ENCODE data around the gene UTS2R.
"Not testable (repeated sequence)": the region's sequence is repeated elsewhere in the genome, so short reads cannot be mapped to it uniquely, and the experiment has no call there.

UTS2R gene

DNA sequence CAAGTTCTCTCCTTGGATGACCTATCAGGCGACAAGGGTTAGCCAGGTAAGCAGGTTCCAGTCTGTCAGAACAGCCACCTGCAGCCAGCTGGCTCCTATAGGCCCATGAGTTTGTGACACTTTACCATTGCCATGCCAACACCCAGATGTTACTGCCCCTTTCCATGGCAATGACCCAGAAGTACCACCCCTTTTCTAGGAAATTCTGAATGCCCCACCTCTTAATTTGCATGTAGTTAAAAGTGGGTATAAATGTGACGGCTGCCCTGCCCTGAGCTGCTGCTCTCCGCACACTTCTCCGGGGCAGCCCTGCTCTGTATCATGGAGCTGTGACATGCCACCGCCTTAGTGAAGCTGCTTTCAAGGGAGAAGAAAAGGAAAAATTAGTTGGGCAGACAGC, 28.0 kb upstream of the UTS2R start:
- no peak for TF ChIP-seq POLR2A (IDR thresholded peaks at IDR 0.05; ENCODE audit: low read depth, low read length)
- DNase-seq (ENCODE audit: insufficient read length, low spot score) (no peak), FAIRE-seq (no peak)

- no peak for TF ChIP-seq POLR2A (IDR thresholded peaks at IDR 0.05; ENCODE audit: low read depth, low read length)
- FAIRE-seq, result no peak
- DNase-seq (ENCODE audit: insufficient read length, low spot score), result no peak
These were observed 27.2 kb upstream of the UTS2R start for GRCh38 chr17:82344175-82344907.

- TF ChIP-seq POLR2A (IDR thresholded peaks at IDR 0.05; ENCODE audit: low read depth, low read length), result no peak
- DNase-seq (ENCODE audit: insufficient read length, low spot score) (no peak), FAIRE-seq (no peak)
These were observed 26.2 kb upstream of the UTS2R start for GRCh38 chr17:82345151-82345976.

DNA sequence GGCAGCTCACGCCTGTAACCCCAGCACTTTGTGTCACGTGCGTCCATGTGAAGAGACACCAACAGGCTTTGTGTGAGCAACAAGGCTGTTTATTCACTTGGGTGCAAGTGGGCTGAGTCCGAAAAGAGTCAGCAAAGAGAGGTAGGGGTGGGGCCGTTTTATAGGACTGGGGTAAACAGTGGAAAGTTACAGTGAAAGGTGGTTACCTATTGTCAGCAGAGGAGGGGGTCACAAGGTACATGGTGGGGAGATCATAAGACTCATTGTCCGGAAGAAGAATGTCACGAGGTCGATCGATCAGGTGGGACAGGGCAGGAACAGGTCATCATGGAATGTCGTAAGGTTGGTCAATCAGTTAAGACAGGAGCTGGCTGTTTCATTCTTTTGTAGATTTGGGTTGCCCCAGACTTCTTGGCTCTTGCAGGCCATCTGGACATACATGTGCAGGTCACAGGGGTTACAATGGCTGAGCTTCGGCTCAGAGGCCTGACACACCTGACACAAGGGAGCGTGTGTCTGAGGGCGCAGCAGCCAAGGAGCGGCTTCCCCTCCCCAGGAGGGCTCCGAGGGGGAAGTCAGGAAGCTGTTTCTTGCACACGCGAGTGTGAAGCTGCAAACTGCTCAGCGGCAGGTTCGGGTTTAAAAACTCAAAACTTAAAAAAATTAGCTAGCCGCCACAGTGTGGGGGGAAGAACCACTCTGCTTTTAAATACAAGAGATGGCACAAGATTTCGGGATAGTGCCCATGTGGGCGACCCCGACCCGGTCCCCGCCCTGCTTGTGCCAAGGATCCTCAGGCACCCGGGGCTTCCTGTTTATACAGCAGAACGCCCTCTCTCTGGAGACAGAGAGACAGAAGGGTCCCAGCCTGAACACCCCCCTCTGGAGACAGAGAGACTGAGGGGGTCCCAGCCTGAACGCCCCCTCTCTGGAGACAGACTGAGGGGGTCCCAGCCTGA, 24.9 kb upstream of the UTS2R start:
- FAIRE-seq, result no peak
- no peak for DNase-seq (ENCODE audit: insufficient read length, low spot score)
- no peak for TF ChIP-seq POLR2A (IDR thresholded peaks at IDR 0.05; ENCODE audit: low read depth, low read length)

DNA sequence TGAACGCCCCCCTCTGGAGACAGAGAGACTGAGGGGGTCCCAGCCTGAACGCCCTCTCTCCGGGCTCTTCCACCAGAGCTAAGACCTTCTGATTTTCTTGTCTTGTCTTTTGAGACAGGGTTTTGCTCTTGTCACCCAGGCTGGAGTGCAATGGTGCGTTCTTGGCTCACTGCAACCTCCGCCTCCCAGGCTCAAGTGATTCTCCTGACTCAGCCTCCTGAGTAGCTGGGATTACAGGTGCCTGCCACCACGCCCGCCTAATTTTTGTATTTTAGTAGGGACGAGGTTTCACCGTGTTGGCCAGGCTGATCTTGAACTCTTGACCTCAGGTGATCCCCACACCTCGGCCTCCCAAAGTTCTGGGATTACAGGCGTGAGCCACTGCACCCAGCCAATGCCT, 23.6 kb upstream of the UTS2R start:
- DNase-seq (ENCODE audit: insufficient read length, low spot score); FAIRE-seq: not testable (repeated sequence)

GRCh38 chr17:82348434-82348833, 23.1 kb upstream of the UTS2R start:
- no peak for FAIRE-seq
- TF ChIP-seq POLR2A (IDR thresholded peaks at IDR 0.05; ENCODE audit: low read depth, low read length), result no peak
- DNase-seq (ENCODE audit: insufficient read length, low spot score), result no peak

- FAIRE-seq, result no peak
- no peak for TF ChIP-seq POLR2A (IDR thresholded peaks at IDR 0.05; ENCODE audit: low read depth, low read length)
- no peak for DNase-seq (ENCODE audit: insufficient read length, low spot score)
These were observed 22.7 kb upstream of the UTS2R start for GRCh38 chr17:82348866-82349265.

DNA sequence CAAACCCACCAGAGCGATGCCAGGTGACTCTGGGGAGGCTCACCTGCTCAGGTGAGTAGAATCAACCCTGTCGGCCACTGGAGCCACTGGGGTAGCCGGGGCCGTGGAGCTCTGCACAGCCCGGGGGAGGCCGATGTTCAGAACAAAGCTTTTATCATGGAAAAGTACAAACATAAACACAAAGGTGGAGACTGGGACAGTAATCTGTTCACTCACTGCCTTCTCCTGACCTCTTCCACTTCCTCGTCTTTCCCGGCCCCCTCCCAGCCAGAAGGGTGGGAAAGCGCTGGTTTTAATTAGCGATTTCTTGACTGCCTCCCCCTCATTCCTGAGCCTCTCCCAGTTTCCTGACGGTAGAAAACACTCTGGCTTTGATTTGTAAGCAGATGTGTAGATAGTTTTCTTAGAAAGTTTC, 22.3 kb upstream of the UTS2R start:
- FAIRE-seq (no peak), DNase-seq (ENCODE audit: insufficient read length, low spot score) (no peak)
- TF ChIP-seq POLR2A (IDR thresholded peaks at IDR 0.05; ENCODE audit: low read depth, low read length), result no peak

DNA sequence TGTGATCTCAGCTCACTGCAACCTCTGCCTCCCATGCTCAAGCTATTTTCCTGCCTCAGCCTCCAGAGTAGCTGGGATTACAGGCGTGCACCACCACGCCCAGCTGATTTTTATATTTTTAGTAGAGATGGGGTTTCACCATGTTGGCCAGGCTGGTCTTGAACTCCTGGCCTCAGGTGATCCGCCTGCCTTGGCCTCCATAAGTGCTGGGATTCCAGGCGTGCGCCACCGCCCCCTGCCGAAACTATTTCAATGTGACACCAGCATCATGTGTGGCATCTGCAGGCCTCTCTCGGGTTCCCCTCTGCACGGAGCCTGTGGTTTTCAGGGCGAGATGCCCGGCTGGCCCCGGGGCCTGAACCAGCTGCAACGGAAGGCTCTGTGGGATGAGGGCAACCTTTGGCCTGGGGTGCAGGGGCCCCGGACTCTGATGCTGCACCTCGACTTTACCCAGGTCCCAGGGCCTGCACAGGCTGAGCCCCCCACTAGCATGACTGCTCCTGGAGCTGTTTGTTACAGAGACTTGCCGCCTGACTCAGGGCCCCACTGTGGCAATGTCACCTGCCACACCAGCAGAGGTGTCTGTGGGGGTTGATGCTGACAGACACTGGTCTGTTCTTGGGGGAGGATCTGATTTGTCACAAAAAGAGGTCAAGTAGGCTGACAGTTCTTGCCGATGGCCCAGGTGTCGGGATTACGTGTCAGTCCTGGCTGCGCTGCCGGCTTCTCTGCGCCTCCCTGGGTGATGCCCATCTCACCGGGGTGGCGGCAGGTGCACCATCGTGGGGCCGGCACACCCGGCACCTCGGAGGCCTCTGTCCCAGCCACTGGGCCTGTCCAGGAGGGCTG, 21.2 kb upstream of the UTS2R start:
- TF ChIP-seq POLR2A (IDR thresholded peaks at IDR 0.05; ENCODE audit: low read depth, low read length), result no peak
- FAIRE-seq, result no peak
- no peak for DNase-seq (ENCODE audit: insufficient read length, low spot score)

- no peak for TF ChIP-seq POLR2A (IDR thresholded peaks at IDR 0.05; ENCODE audit: low read depth, low read length)
- FAIRE-seq (no peak), DNase-seq (ENCODE audit: insufficient read length, low spot score) (no peak)
These were observed 20.3 kb upstream of the UTS2R start for GRCh38 chr17:82351254-82351712.

DNA sequence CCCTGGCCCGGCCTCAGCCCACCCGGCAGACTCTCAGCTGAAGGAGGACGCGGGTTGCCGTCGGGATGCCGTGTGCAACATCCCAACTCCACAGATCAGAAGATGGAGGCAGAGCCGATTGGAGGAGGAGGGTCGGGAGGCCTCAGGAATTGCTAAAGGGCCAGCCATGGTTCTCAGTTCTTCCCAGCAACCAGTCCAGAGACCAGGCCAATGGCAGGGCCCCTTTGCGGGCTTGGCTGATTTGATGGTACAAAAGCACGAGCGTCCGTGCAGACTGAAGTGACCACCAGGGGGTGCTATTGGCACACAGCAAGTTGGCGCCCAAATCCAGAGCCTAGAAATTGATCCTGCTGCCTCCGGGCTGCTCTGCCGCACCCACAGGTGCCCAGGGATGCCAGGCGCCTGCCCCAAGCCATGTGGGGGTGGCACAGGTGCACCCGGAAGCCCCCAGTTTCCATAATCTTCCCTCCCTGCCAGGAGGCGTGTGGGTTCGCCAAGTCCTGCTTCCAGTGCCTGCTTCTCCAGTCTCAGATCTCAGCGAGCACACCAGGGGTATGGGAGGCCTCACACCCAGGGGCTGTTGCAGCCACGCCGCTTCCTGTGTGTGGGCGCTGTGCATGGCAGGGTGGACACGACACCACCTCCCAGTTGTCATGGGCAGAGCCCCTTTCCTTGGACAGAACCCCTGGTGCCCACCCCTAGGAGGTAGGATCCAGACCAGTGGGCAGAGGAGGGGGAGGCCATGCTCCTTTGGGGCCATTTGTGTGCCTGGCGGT, 19.7 kb upstream of the UTS2R start:
- no peak for TF ChIP-seq POLR2A (IDR thresholded peaks at IDR 0.05; ENCODE audit: low read depth, low read length)
- DNase-seq (ENCODE audit: insufficient read length, low spot score) (peak; percentile 86), FAIRE-seq (no peak)

DNA sequence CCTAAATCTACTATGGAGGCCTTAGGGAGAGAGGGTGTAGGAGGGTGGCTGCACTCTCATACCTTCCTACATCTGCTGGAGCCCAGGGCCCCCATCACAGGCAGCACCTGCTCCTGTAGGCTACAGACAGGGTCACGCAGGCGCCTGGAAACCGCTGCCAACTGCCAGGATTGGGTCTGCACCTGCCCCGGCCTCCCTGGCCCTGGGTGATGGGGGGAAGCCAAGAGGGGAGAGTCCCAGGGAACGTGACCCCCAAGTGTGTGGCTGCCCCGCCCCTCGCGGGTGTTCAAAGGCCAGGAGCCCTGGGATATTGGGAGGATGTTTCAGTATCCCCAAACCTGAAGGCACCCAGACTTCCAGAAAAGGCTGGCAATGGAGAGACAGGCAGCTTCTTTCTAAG, 18.1 kb upstream of the UTS2R start:
- DNase-seq (ENCODE audit: insufficient read length, low spot score), result no peak

More for the DNA sequence above, 18.1 kb upstream of the UTS2R start:
- FAIRE-seq, result no peak
- no peak for TF ChIP-seq POLR2A (IDR thresholded peaks at IDR 0.05; ENCODE audit: low read depth, low read length)
